ENCODE data around the gene MTHFD2. TPM values are rescaled to one million over a fixed set of nuclear protein-coding genes. Genes with fewer than 3 reads are reported as not detected.

The MTHFD2 gene
- total and polyA plus RNA-seq, 7 donors: 12.7 to 59.4 (median 26.2) TPM

DNA sequence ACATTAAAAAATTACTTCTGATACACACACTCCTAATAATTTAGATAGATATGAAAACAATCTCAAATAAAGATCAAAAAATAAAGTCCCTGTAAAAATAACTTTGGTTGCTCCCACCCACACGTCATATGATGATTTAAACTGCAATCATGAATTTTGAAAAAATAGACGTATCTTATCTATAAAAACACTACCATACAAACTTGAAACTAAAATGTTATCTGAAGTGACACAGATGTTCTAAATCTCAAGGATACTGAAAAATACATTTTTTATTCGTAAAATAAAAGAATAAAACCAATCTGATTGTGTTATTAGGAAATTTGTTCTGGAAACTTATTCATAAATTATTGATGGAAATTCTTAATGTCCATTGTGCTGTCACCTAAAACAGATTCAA lies 42.6 kb upstream of the MTHFD2 start:
- H3K9me3 ChIP-seq: no peaks in the 10 kb centered on the region
- TF ChIP-seq POLR2AphosphoS5 (IDR thresholded peaks at IDR 0.05) (no peak), POLR2A (IDR thresholded peaks at IDR 0.05) (no peak), EP300 (IDR thresholded peaks at IDR 0.05) (no peak)
- TF ChIP-seq, protein P1, sequence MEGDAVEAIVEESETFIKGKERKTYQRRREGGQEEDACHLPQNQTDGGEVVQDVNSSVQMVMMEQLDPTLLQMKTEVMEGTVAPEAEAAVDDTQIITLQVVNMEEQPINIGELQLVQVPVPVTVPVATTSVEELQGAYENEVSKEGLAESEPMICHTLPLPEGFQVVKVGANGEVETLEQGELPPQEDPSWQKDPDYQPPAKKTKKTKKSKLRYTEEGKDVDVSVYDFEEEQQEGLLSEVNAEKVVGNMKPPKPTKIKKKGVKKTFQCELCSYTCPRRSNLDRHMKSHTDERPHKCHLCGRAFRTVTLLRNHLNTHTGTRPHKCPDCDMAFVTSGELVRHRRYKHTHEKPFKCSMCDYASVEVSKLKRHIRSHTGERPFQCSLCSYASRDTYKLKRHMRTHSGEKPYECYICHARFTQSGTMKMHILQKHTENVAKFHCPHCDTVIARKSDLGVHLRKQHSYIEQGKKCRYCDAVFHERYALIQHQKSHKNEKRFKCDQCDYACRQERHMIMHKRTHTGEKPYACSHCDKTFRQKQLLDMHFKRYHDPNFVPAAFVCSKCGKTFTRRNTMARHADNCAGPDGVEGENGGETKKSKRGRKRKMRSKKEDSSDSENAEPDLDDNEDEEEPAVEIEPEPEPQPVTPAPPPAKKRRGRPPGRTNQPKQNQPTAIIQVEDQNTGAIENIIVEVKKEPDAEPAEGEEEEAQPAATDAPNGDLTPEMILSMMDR (IDR thresholded peaks at IDR 0.05): no peak
- H3K27me3 ChIP-seq: no peaks in the 10 kb centered on the region
- H3K27ac ChIP-seq: no peak overlapping the region
- no peak for DNase-seq
- intact Hi-C loops (cut with DNase I): no loop called here
- H3K4me3 ChIP-seq: no peak overlapping the region
- H3K4me1 ChIP-seq: no peaks in the 10 kb centered on the region
- peaks cover 10 to 91% (median 43%) of the 10 kb centered on the region in 4 donors for H3K36me3 ChIP-seq
- 91 to 92% methylated on average over 3 of the region's 3 CpGs for WGBS, 2 donors

DNA sequence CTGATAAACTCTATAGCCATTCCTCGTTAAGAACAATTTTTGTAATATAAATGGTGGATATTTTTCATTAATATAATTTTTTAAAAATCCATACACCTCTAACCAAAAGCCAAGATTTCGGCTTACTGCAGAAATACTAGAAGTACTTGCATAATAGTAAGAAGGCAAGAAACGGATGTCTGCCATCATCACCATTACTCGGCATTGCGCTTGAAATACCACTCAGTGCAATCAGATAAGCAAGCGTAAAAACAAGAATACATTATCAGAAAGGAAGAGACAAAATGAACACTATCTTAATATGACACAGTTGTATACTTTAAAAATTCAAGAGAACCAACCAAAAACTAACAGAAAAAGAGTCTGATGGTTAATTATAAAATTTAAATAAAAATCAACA lies 35.5 kb upstream of the MTHFD2 start:
- no peak for DNase-seq
- H3K27ac ChIP-seq: no peak overlapping the region
- no peaks in the 10 kb centered on the region for H3K27me3 ChIP-seq
- H3K36me3 ChIP-seq: peaks cover 3 to 97% (median 46%) of the 10 kb centered on the region in 4 donors
- intact Hi-C loops (cut with DNase I): no loop called here
- H3K4me3 ChIP-seq: no peak overlapping the region
- TF ChIP-seq POLR2A (IDR thresholded peaks at IDR 0.05) (no peak), POLR2AphosphoS5 (IDR thresholded peaks at IDR 0.05) (no peak), EP300 (IDR thresholded peaks at IDR 0.05) (no peak)
- TF ChIP-seq, protein P1 (IDR thresholded peaks at IDR 0.05): no peak
- WGBS, 2 donors: 95 to 96% methylated on average over 6 of the region's 6 CpGs
- H3K9me3 ChIP-seq: no peaks in the 10 kb centered on the region
- H3K4me1 ChIP-seq: no peaks in the 10 kb centered on the region

DNA sequence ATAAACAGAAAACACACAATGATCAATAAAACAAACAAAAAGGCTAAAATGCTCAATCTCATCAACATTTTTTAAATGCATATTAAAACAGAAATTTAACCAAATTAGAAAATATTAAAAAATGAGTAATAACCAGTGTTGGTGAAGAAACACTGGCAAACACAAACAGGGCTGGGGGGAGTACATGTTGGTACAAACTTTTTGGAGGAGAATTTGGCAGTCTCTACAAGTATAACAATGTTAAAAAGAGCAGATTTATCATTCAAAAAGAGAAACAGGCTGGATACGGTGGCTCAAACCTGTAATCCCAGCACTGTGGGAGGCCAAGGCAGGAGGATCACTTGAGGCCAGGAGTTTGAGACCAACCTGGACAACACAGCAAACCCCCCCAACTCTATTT lies 33.7 kb upstream of the MTHFD2 start:
- WGBS, 2 donors: 95 to 98% methylated on average over 1 of the region's 1 CpG
- Histone ChIP-seq H3K4me1 (no peaks in the 10 kb centered on the region), H3K27ac (no peak overlapping the region), H3K36me3 (peaks cover 8 to 97% (median 42%) of the 10 kb centered on the region in 4 donors), H3K9me3 (no peaks in the 10 kb centered on the region), H3K4me3 (no peak overlapping the region), H3K27me3 (no peaks in the 10 kb centered on the region)
- intact Hi-C loops (cut with DNase I): no loop called here
- TF ChIP-seq EP300 (IDR thresholded peaks at IDR 0.05) (no peak), POLR2A (IDR thresholded peaks at IDR 0.05) (no peak), POLR2AphosphoS5 (IDR thresholded peaks at IDR 0.05) (no peak)
- TF ChIP-seq, protein P1 (IDR thresholded peaks at IDR 0.05): no peak
- no peak for DNase-seq

DNA sequence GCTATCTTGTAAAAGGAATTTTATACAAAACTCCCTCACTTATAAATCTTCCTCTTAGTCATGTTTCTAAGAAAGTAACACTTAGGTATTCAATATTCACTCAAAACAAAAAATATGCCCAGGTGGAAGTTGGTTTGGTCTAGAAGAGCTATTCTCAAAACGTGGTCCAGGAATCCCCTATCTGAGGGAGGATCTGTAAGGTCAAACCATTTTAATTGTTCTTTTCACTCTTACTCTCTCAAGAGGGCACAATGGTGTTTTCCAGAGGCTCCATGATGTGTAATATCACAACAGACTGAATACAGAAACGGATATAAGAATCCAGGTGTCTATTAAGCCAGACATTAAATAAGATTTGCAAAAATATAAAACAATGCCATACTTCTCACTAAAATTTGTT lies 29.7 kb upstream of the MTHFD2 start:
- TF ChIP-seq POLR2A (IDR thresholded peaks at IDR 0.05) (no peak), POLR2AphosphoS5 (IDR thresholded peaks at IDR 0.05) (no peak), EP300 (IDR thresholded peaks at IDR 0.05) (no peak)
- TF ChIP-seq, protein P1 (IDR thresholded peaks at IDR 0.05): no peak
- Histone ChIP-seq H3K4me1 (peaks cover 0 to 6% (median 3%) of the 10 kb centered on the region in 4 donors), H3K36me3 (peaks cover 11 to 87% (median 50%) of the 10 kb centered on the region in 4 donors), H3K4me3 (no peak overlapping the region), H3K27ac (no peak overlapping the region), H3K27me3 (no peaks in the 10 kb centered on the region), H3K9me3 (no peaks in the 10 kb centered on the region)
- no peak for DNase-seq
- intact Hi-C loops (cut with DNase I): no loop called here
- WGBS, 2 donors: 72 to 80% methylated on average over 2 of the region's 2 CpGs

DNA sequence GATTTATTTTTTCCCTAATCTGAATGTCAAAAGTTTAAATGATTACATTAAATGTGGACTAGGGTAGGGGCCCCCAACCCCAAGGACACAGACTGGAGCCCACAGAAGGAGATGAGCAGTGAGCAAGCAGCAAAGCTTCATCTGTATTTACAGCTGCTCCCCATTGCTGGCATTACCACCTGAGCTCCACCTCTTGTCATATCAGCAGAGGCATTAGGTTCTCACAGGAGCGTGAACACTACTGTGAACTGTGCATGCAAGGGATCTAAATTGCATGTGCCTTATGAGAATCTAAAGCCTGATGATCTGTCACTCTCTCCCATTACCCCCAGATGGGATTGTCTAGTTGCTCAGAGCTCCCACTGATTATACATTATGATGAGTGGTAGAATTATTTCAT lies 23.5 kb upstream of the MTHFD2 start:
- peaks cover 0 to 45% (median 38%) of the 10 kb centered on the region in 4 donors for H3K4me1 ChIP-seq
- H3K27ac ChIP-seq: no peak overlapping the region
- intact Hi-C loops (cut with DNase I): no loop called here
- H3K4me3 ChIP-seq: no peak overlapping the region
- WGBS, 2 donors: 86 to 97% methylated on average over 1 of the region's 1 CpG
- DNase-seq: no peak
- TF ChIP-seq EP300 (IDR thresholded peaks at IDR 0.05): no peak
- TF ChIP-seq, protein P1 (IDR thresholded peaks at IDR 0.05): no peak
- TF ChIP-seq POLR2AphosphoS5 (IDR thresholded peaks at IDR 0.05): no peak
- H3K9me3 ChIP-seq: no peaks in the 10 kb centered on the region
- peaks cover 3 to 26% (median 16%) of the 10 kb centered on the region in 4 donors for H3K36me3 ChIP-seq
- H3K27me3 ChIP-seq: no peaks in the 10 kb centered on the region

Measured in sigmoid colon (tissue), 7 donors.